ENCODE data around the gene CCDC9B. TPM values are rescaled to one million over a fixed set of nuclear protein-coding genes. Genes with fewer than 3 reads are reported as not detected.

Gene CCDC9B
- total and polyA plus RNA-seq, 2 experiments from 2014 or later, result 8.2 to 14.6 TPM

- H3K27ac ChIP-seq, result no peak overlapping the region
- H3K36me3 ChIP-seq, result no peaks in the 10 kb centered on the region
- H3K27me3 ChIP-seq, result peaks cover 16% of the 10 kb centered on the region
- H3K4me1 ChIP-seq (ENCODE audit: low read depth), result no peaks in the 10 kb centered on the region
- no peak for TF ChIP-seq CTCF (IDR thresholded peaks at IDR 0.05; ENCODE audit: low read depth, low read length)
- H3K4me3 ChIP-seq, result no peak overlapping the region
- H3K9me3 ChIP-seq (ENCODE audit: low read depth), result no peaks in the 10 kb centered on the region
- DNase-seq (ENCODE audit: low read depth in 1 of 2, low spot score in 1 of 2), result no peak
Measured at GRCh38 chr15:40364251-40364650, 23.5 kb upstream of the CCDC9B start.

- Histone ChIP-seq H3K4me1 (ENCODE audit: low read depth) (peaks cover 1% of the 10 kb centered on the region), H3K9me3 (ENCODE audit: low read depth) (no peaks in the 10 kb centered on the region), H3K27ac (no peak overlapping the region), H3K27me3 (peaks cover 16% of the 10 kb centered on the region), H3K4me3 (no peak overlapping the region), H3K36me3 (no peaks in the 10 kb centered on the region)
- TF ChIP-seq CTCF (IDR thresholded peaks at IDR 0.05; ENCODE audit: low read depth, low read length), result no peak
- DNase-seq (ENCODE audit: low read depth in 1 of 2, low spot score in 1 of 2), result no peak
Measured at GRCh38 chr15:40363611-40364010, 22.9 kb upstream of the CCDC9B start.

GRCh38 chr15:40361640-40362039 is 20.9 kb upstream of the CCDC9B start:
- H3K27me3 ChIP-seq, result peaks cover 11% of the 10 kb centered on the region
- no peak for DNase-seq (ENCODE audit: low read depth in 1 of 2, low spot score in 1 of 2)
- no peak for TF ChIP-seq CTCF (IDR thresholded peaks at IDR 0.05; ENCODE audit: low read depth, low read length)

GRCh38 chr15:40360015-40360414 is 19.3 kb upstream of the CCDC9B start:
- Histone ChIP-seq H3K27me3 (peaks cover 11% of the 10 kb centered on the region), H3K9me3 (ENCODE audit: low read depth) (no peaks in the 10 kb centered on the region), H3K27ac (no peak overlapping the region), H3K4me3 (no peak overlapping the region), H3K36me3 (no peaks in the 10 kb centered on the region), H3K4me1 (ENCODE audit: low read depth) (peaks cover 4% of the 10 kb centered on the region)
- DNase-seq (ENCODE audit: low read depth in 1 of 2, low spot score in 1 of 2), result no peak
- no peak for TF ChIP-seq CTCF (IDR thresholded peaks at IDR 0.05; ENCODE audit: low read depth, low read length)

More at GRCh38 chr15:40361640-40362039, 20.9 kb upstream of the CCDC9B start:
- no peak overlapping the region for H3K27ac ChIP-seq
- no peaks in the 10 kb centered on the region for H3K36me3 ChIP-seq
- H3K9me3 ChIP-seq (ENCODE audit: low read depth), result no peaks in the 10 kb centered on the region
- no peak overlapping the region for H3K4me3 ChIP-seq
- H3K4me1 ChIP-seq (ENCODE audit: low read depth), result peaks cover 4% of the 10 kb centered on the region

GRCh38 chr15:40358471-40359353 is 18.0 kb upstream of the CCDC9B start:
- no peak overlapping the region for H3K27ac ChIP-seq
- peak in 1 of 2 donors; percentile 35 for DNase-seq (ENCODE audit: low read depth in 1 of 2, low spot score in 1 of 2)
- no peaks in the 10 kb centered on the region for H3K36me3 ChIP-seq
- H3K4me3 ChIP-seq, result peak overlapping the region; percentile 31
- TF ChIP-seq CTCF (IDR thresholded peaks at IDR 0.05; ENCODE audit: low read depth, low read length), result no peak
- H3K4me1 ChIP-seq (ENCODE audit: low read depth), result peaks cover 4% of the 10 kb centered on the region
- no peaks in the 10 kb centered on the region for H3K9me3 ChIP-seq (ENCODE audit: low read depth)
- peaks cover 11% of the 10 kb centered on the region for H3K27me3 ChIP-seq

Data from cardiac muscle cell (in vitro differentiated cells and primary cell).